ENCODE data around the gene HELZ.

GRCh38 chr17:67128700-67129099, 116.3 kb downstream of the HELZ start:
- no peak for TF ChIP-seq CTCF (conservative IDR thresholded peaks at IDR 0.05 in 1 of 2, IDR thresholded peaks at IDR 0.05 in 1 of 2; ENCODE audit: low read depth in 1 of 2, low read length in 2 of 2)
- TF ChIP-seq EZH2 (IDR thresholded peaks at IDR 0.05; ENCODE audit: low read length, missing control alignments), result no peak

All from fibroblast of lung (primary cell).